OCI-LY1 (cell line): Measurements from ENCODE around the gene ITCH.

Experiments
- H2AFZ ChIP-seq: fragments of 200-600 bp; sonication (generic), shearing (Covaris generic); 2 replicates; pipeline ENCODE4 v1.6.0; 2014; ENCODE audit warnings: antibody characterized with exemption, mild to moderate bottlenecking, low read length
- H3F3A ChIP-seq: fragments of 200-600 bp; sonication (generic), shearing (Covaris generic); 2 replicates; pipeline ENCODE4 v1.6.0; 2014; ENCODE audit warnings: mild to moderate bottlenecking, antibody characterized with exemption, low read length, moderate library complexity; ENCODE audit not compliant: insufficient read depth
- H3K27ac ChIP-seq: fragments of 200-600 bp; sonication (generic); 2 replicates; pipeline ENCODE4 v1.5.1; 2014; ENCODE audit warnings: low read length, mixed run types, mild to moderate bottlenecking, low read depth; ENCODE audit not compliant: poor library complexity, severe bottlenecking
- H3K27me3 ChIP-seq: fragments of 200-600 bp; sonication (generic); 2 replicates; pipeline ENCODE4 v1.6.0; 2014; ENCODE audit warnings: antibody characterized with exemption, mild to moderate bottlenecking, low read length, moderate library complexity; ENCODE audit not compliant: insufficient read depth
- H3K36me3 ChIP-seq: fragments of 200-600 bp; sonication (generic); 2 replicates; pipeline ENCODE4 v1.6.1; 2014; ENCODE audit warnings: mild to moderate bottlenecking, antibody characterized with exemption, low read length, moderate library complexity, mixed read lengths; ENCODE audit not compliant: insufficient read depth
- H3K4me1 ChIP-seq: fragments of 200-600 bp; sonication (generic); 2 replicates; pipeline ENCODE4 v1.5.1; 2014; ENCODE audit warnings: mild to moderate bottlenecking, low read length, moderate library complexity; ENCODE audit not compliant: insufficient read depth, severe bottlenecking
- H3K4me2 ChIP-seq: fragments of 200-600 bp; sonication (generic), shearing (Covaris generic); 2 replicates; pipeline ENCODE4 v1.6.1; 2014; ENCODE audit warnings: low read length
- H3K4me3 ChIP-seq: fragments of 200-600 bp; sonication (generic); 2 replicates; pipeline ENCODE4 v1.5.1; 2014; ENCODE audit warnings: low read length, low read depth, mild to moderate bottlenecking, mixed read lengths; ENCODE audit not compliant: poor library complexity, severe bottlenecking
- H3K79me2 ChIP-seq: fragments of 200-600 bp; shearing (Covaris generic); 2 replicates; pipeline ENCODE4 v1.6.1; 2016; ENCODE audit warnings: mixed run types, low read length, mixed read lengths; ENCODE audit not compliant: insufficient read depth
- H3K9ac ChIP-seq: fragments of 200-600 bp; sonication (generic), shearing (Covaris generic); 2 replicates; pipeline ENCODE4 v1.6.1; 2014; ENCODE audit warnings: mild to moderate bottlenecking, low read length, mixed read lengths
- H3K9me2 ChIP-seq: fragments of 200-600 bp; sonication (generic), shearing (Covaris generic); 2 replicates; pipeline ENCODE4 v1.6.1; 2014; ENCODE audit warnings: low read depth, mild to moderate bottlenecking, low read length, mixed read lengths
- H3K9me3 ChIP-seq: fragments of 200-600 bp; shearing (Covaris generic); 2 replicates; pipeline ENCODE4 v1.6.1; 2014; ENCODE audit warnings: low read length, mixed read lengths
- H4K20me1 ChIP-seq: fragments of 200-600 bp; sonication (generic), shearing (Covaris generic); 2 replicates; pipeline ENCODE4 v1.6.0; 2016; ENCODE audit warnings: mild to moderate bottlenecking, low read length; ENCODE audit not compliant: insufficient read depth
- EZH2 ChIP-seq: fragments of 200-600 bp; sonication (generic), shearing (Covaris generic); IDR thresholded peaks from 2 replicates; pipeline ENCODE4 v1.8.0; 2017; ENCODE audit warnings: borderline replicate concordance, mixed run types, mild to moderate bottlenecking, antibody characterized with exemption, low read length, moderate library complexity, mixed read lengths
- TF ChIP-seq, protein P1 (sequence below): fragments of 200-600 bp; sonication (generic), shearing (Covaris generic); IDR thresholded peaks from 2 replicates; pipeline ENCODE4 v1.5.1; 2017; ENCODE audit warnings: mild to moderate bottlenecking, antibody characterized with exemption, low read length, moderate library complexity, mixed read lengths

ITCH gene

DNA sequence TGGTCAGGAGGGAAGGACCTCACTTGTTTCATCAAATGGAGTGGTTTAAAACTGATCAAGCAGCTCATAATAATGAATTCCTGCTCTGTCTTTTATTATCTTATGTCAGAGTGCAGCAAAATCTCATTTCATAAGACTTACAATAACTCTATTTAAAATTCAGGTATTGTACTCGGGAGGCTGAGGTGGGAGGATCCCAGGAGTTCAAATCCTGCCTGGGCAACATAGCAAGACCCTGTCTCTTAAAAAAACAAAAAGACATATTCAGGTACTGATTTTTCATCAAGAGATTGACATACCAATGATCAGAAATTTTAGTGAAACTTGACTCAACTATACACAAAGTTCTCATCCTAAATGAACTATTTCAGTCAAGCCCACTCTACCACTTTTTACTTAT is 147.5 kb downstream of the ITCH start:
- TF ChIP-seq EZH2: no peak
- TF ChIP-seq, protein P1, sequence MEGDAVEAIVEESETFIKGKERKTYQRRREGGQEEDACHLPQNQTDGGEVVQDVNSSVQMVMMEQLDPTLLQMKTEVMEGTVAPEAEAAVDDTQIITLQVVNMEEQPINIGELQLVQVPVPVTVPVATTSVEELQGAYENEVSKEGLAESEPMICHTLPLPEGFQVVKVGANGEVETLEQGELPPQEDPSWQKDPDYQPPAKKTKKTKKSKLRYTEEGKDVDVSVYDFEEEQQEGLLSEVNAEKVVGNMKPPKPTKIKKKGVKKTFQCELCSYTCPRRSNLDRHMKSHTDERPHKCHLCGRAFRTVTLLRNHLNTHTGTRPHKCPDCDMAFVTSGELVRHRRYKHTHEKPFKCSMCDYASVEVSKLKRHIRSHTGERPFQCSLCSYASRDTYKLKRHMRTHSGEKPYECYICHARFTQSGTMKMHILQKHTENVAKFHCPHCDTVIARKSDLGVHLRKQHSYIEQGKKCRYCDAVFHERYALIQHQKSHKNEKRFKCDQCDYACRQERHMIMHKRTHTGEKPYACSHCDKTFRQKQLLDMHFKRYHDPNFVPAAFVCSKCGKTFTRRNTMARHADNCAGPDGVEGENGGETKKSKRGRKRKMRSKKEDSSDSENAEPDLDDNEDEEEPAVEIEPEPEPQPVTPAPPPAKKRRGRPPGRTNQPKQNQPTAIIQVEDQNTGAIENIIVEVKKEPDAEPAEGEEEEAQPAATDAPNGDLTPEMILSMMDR: no peak
- Histone ChIP-seq H2AFZ (no peak overlapping the region), H3K79me2 (no peaks in the 10 kb centered on the region), H3K27ac (no peak overlapping the region), H3K9ac (no peak overlapping the region), H4K20me1 (no peaks in the 10 kb centered on the region), H3K4me2 (no peak overlapping the region), H3K36me3 (peaks cover 41% of the 10 kb centered on the region), H3K9me2 (no peaks in the 10 kb centered on the region), H3K4me1 (peaks cover 9% of the 10 kb centered on the region), H3F3A (no peaks in the 10 kb centered on the region; the same call in 1 of the 2 replicates), H3K9me3 (no peaks in the 10 kb centered on the region), H3K4me3 (no peak overlapping the region), H3K27me3 (no peaks in the 10 kb centered on the region)

DNA sequence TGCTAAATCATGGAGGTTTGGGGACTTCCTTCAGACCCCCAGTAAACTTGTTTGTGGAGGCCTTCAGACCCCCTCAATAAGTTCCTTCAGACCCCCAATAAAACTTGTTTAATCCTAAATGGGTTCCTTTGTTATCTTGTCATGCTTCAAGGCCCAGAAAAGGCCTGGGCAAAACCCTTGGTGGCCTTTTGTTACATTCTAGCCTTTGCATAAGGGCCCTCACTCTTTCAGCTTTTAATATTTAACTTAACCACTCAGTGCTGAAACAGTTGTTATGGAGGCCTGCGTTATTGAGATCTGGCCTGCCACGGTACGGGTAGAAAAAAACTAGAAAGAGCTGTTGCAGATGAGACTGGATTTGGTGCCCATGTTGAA is 148.8 kb downstream of the ITCH start:
- Histone ChIP-seq H3K27me3 (no peaks in the 10 kb centered on the region), H3K9ac (no peak overlapping the region), H3K4me1 (peaks cover 9% of the 10 kb centered on the region), H3K36me3 (peaks cover 29% of the 10 kb centered on the region; the same call in 1 of the 2 replicates), H3K4me3 (no peak overlapping the region), H3F3A (no peaks in the 10 kb centered on the region; the same call in 1 of the 2 replicates), H3K27ac (no peak overlapping the region), H3K9me2 (no peaks in the 10 kb centered on the region), H3K4me2 (no peak overlapping the region), H2AFZ (no peak overlapping the region), H4K20me1 (no peaks in the 10 kb centered on the region), H3K79me2 (peaks cover 2% of the 10 kb centered on the region; the same call in 1 of the 2 replicates), H3K9me3 (no peaks in the 10 kb centered on the region)
- TF ChIP-seq, protein P1: no peak
- TF ChIP-seq EZH2: no peak

DNA sequence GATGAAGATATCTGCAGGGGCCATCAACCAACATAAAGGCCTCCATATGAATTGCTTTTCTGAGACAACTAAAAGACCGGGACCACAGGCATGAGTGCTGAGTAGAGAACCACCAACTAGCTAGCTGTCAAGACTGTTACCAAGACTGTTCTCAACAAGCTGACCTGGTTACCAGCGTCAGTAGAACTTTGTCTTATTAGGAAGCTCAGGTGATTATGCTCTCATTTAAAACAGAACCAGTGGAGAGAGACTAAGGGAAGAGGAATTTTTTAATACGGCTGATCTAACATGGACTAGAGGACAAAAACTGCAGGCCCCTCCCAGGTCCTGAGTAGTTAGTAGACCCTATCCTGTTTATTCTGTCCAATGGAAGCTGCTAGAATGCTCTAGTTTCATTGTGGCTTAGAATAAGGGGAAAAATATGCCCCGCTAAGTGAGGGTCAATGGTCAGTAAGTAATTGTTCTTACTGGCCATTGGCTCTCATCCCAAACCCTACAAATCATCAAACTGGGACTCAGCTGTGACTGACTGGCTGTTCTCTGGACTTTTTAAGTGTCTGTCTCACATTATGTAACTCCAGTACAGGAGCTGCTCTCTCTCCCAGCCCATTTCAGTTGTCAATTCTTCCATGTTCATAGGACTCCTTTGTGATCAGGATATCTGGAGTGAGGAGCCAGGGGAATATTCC is 149.3 kb downstream of the ITCH start:
- no peak for TF ChIP-seq EZH2
- TF ChIP-seq, protein P1: no peak
- H3K79me2 ChIP-seq: peaks cover 7% of the 10 kb centered on the region
- no peaks in the 10 kb centered on the region for H3K27me3 ChIP-seq
- H3K4me2 ChIP-seq: no peak overlapping the region
- H3K27ac ChIP-seq: no peak overlapping the region
- H3F3A ChIP-seq: no peaks in the 10 kb centered on the region; the same call in 1 of the 2 replicates
- no peak overlapping the region for H2AFZ ChIP-seq
- H3K9ac ChIP-seq: no peak overlapping the region
- peaks cover 27% of the 10 kb centered on the region; the same call in 1 of the 2 replicates for H3K36me3 ChIP-seq
- no peaks in the 10 kb centered on the region for H3K9me2 ChIP-seq
- no peak overlapping the region for H3K4me3 ChIP-seq
- H4K20me1 ChIP-seq: no peaks in the 10 kb centered on the region
- peaks cover 14% of the 10 kb centered on the region for H3K4me1 ChIP-seq
- no peaks in the 10 kb centered on the region for H3K9me3 ChIP-seq
